Astrocyte (in vitro differentiated cells and primary cell): ENCODE measurements around the gene ABHD17B. TPM values are rescaled to one million over a fixed set of nuclear protein-coding genes. Genes with fewer than 3 reads are reported as not detected.

Source experiments
- DNase-seq: peaks from one replicate; pipeline ENCODE4 v3.0.0-alpha.2; 2010; ENCODE audit warnings: low read depth
- FAIRE-seq: peaks from 2 replicates; lab custom pipeline; 2011; peaks lifted over from hg19 to GRCh38; lab: Jason Lieb, UNC
- H2AFZ ChIP-seq: 2 replicates; pipeline ENCODE4 v1.6.0; 2012; ENCODE audit warnings: low read depth, low read length, inconsistent platforms
- H3K27ac ChIP-seq: 2 replicates; pipeline ENCODE4 v1.5.1; 2011; ENCODE audit warnings: low read depth, low read length, inconsistent platforms
- H3K27me3 ChIP-seq: 2 replicates; pipeline ENCODE4 v1.6.0; 2011; ENCODE audit warnings: low read length, inconsistent platforms; ENCODE audit not compliant: insufficient read depth
- H3K36me3 ChIP-seq: 2 replicates; pipeline ENCODE4 v1.5.1; 2011; ENCODE audit warnings: low read length, inconsistent platforms; ENCODE audit not compliant: insufficient read depth
- H3K4me1 ChIP-seq: 2 replicates; pipeline ENCODE4 v1.5.1; 2011; ENCODE audit warnings: low read length, inconsistent platforms; ENCODE audit not compliant: insufficient read depth
- H3K4me2 ChIP-seq: 2 replicates; pipeline ENCODE4 v1.6.0; 2012; ENCODE audit warnings: low read length, inconsistent platforms
- H3K4me3 ChIP-seq: 2 replicates; pipeline ENCODE4 v1.5.1; 2011; ENCODE audit warnings: low read depth, mild to moderate bottlenecking, low read length, inconsistent platforms; ENCODE audit not compliant: insufficient read depth
- H3K79me2 ChIP-seq: 2 replicates; pipeline ENCODE4 v1.6.0; 2012; ENCODE audit warnings: mild to moderate bottlenecking, low read length, inconsistent platforms; ENCODE audit not compliant: insufficient read depth
- H3K9ac ChIP-seq: 2 replicates; pipeline ENCODE4 v1.6.0; 2012; ENCODE audit warnings: mild to moderate bottlenecking, low read length, inconsistent platforms
- H3K9me3 ChIP-seq: 2 replicates; pipeline ENCODE4 v1.5.1; 2012; ENCODE audit warnings: low read depth, mild to moderate bottlenecking, low read length, inconsistent platforms; ENCODE audit not compliant: insufficient read depth
- H4K20me1 ChIP-seq: 2 replicates; pipeline ENCODE4 v1.6.0; 2012; ENCODE audit warnings: low read length, inconsistent platforms; ENCODE audit not compliant: insufficient read depth
- H3K27ac Mint-ChIP-seq: one replicate; pipeline ENCODE4 v1.8.0; 2021; ENCODE audit warnings: mild to moderate bottlenecking, mixed read lengths; ENCODE audit not compliant: unreplicated experiment
- H3K27me3 Mint-ChIP-seq: one replicate; pipeline ENCODE4 v1.8.0; 2021; ENCODE audit warnings: low read depth, mixed read lengths; ENCODE audit not compliant: unreplicated experiment
- H3K36me3 Mint-ChIP-seq: one replicate; pipeline ENCODE4 v1.8.0; 2021; ENCODE audit warnings: low read depth, mixed read lengths; ENCODE audit not compliant: unreplicated experiment
- H3K4me1 Mint-ChIP-seq: one replicate; pipeline ENCODE4 v1.8.0; 2021; ENCODE audit warnings: low read depth, mixed read lengths; ENCODE audit not compliant: unreplicated experiment
- H3K4me3 Mint-ChIP-seq: one replicate; pipeline ENCODE4 v1.8.0; 2021; ENCODE audit warnings: mild to moderate bottlenecking, moderate library complexity, mixed read lengths; ENCODE audit not compliant: unreplicated experiment
- H3K9me3 Mint-ChIP-seq: one replicate; pipeline ENCODE4 v1.8.0; 2021; ENCODE audit warnings: mild to moderate bottlenecking, mixed read lengths; ENCODE audit not compliant: unreplicated experiment
- EZH2 ChIP-seq: IDR thresholded peaks from 2 replicates; pipeline ENCODE4 v1.6.1; 2012; ENCODE audit warnings: mild to moderate bottlenecking, low read length, inconsistent platforms; ENCODE audit not compliant: insufficient read depth
- total RNA-seq: library from RNA; stranded (reverse); gene quantifications from 2 replicates; pipeline ENCODE4 v1.2.1, GENCODE V29; 2021
- TF ChIP-seq, protein P1 (sequence below): IDR thresholded peaks from 2 replicates; pipeline ENCODE4 v1.5.1; 2011; ENCODE audit warnings: low read depth, mild to moderate bottlenecking, inconsistent platforms, low read length, moderate library complexity; ENCODE audit not compliant: insufficient read depth

The ABHD17B gene
- total RNA-seq, 1 donor from 2014 or later: 21.3 TPM

DNA sequence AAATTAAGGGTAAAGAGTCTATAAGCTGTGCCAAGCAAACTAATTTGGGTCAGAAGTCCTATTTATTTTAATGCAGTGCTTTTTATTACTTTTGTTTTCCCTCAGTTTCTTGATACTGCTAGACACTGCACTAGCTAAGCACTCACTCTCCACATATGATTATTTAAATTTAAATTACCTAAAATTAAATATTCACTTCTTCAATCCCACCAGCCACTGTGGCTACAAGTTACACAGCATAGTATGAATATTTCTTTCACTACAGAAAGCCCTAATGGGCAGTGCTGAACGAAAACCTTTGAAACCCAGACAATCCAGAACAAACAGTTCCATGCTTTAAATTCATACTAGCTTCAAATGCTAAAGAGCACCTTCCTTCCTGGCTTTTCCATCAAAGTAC lies 23.6 kb downstream of the ABHD17B start:
- H3K36me3 ChIP-seq: no peaks in the 10 kb centered on the region
- peaks cover 2% of the 10 kb centered on the region for H3K36me3 Mint-ChIP-seq
- H3K4me3 ChIP-seq: no peak overlapping the region
- peaks cover 3% of the 10 kb centered on the region for H3K9me3 Mint-ChIP-seq
- H4K20me1 ChIP-seq: peaks cover 22% of the 10 kb centered on the region
- H3K27ac ChIP-seq: no peak overlapping the region
- TF ChIP-seq, protein P1, sequence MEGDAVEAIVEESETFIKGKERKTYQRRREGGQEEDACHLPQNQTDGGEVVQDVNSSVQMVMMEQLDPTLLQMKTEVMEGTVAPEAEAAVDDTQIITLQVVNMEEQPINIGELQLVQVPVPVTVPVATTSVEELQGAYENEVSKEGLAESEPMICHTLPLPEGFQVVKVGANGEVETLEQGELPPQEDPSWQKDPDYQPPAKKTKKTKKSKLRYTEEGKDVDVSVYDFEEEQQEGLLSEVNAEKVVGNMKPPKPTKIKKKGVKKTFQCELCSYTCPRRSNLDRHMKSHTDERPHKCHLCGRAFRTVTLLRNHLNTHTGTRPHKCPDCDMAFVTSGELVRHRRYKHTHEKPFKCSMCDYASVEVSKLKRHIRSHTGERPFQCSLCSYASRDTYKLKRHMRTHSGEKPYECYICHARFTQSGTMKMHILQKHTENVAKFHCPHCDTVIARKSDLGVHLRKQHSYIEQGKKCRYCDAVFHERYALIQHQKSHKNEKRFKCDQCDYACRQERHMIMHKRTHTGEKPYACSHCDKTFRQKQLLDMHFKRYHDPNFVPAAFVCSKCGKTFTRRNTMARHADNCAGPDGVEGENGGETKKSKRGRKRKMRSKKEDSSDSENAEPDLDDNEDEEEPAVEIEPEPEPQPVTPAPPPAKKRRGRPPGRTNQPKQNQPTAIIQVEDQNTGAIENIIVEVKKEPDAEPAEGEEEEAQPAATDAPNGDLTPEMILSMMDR: no peak
- no peak for TF ChIP-seq EZH2
- FAIRE-seq (no peak), DNase-seq (no peak)
- no peaks in the 10 kb centered on the region for H3K9me3 ChIP-seq
- H3K27ac Mint-ChIP-seq: no peak overlapping the region
- no peaks in the 10 kb centered on the region for H3K4me1 ChIP-seq
- H3K4me1 Mint-ChIP-seq: peaks cover 5% of the 10 kb centered on the region
- H3K79me2 ChIP-seq: peaks cover 76% of the 10 kb centered on the region
- H3K4me3 Mint-ChIP-seq: no peak overlapping the region
- H3K27me3 Mint-ChIP-seq: no peaks in the 10 kb centered on the region
- no peak overlapping the region for H3K9ac ChIP-seq
- H2AFZ ChIP-seq: no peak overlapping the region
- no peaks in the 10 kb centered on the region for H3K27me3 ChIP-seq
- H3K4me2 ChIP-seq: no peak overlapping the region

DNA sequence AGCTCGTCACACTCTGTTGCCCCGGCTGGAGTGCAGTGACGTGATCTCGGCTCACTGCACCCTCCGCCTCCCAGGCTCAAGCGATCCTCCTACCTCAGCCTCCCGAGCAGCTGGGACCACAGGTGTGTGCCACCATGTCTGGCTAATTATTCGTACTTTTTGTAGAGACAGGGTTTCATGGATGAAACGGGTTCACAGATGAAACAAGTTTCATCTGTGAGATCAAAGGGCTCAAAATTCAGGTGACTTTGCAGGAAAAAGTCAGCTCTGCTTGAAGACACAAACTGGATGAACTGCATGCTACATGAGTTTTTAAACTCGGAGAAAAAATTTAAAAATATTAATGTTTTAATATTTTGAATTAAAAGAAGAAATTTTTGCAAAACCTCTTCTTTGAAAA lies 24.5 kb downstream of the ABHD17B start:
- no peak overlapping the region for H2AFZ ChIP-seq
- peaks cover 4% of the 10 kb centered on the region for H3K36me3 Mint-ChIP-seq
- H3K9ac ChIP-seq: no peak overlapping the region
- H3K4me2 ChIP-seq: no peak overlapping the region
- H3K9me3 ChIP-seq: no peaks in the 10 kb centered on the region
- H3K27ac ChIP-seq: no peak overlapping the region
- no peak overlapping the region for H3K4me3 ChIP-seq
- H3K27me3 ChIP-seq: no peaks in the 10 kb centered on the region
- TF ChIP-seq, protein P1: no peak
- TF ChIP-seq EZH2: no peak
- peaks cover 77% of the 10 kb centered on the region for H3K79me2 ChIP-seq
- H3K27me3 Mint-ChIP-seq: no peaks in the 10 kb centered on the region
- H3K4me3 Mint-ChIP-seq: no peak overlapping the region
- no peaks in the 10 kb centered on the region for H3K4me1 ChIP-seq
- peaks cover 21% of the 10 kb centered on the region for H4K20me1 ChIP-seq
- H3K27ac Mint-ChIP-seq: no peak overlapping the region
- FAIRE-seq (no peak), DNase-seq (no peak)
- peaks cover 3% of the 10 kb centered on the region for H3K9me3 Mint-ChIP-seq
- peaks cover 5% of the 10 kb centered on the region for H3K4me1 Mint-ChIP-seq
- no peaks in the 10 kb centered on the region for H3K36me3 ChIP-seq

DNA sequence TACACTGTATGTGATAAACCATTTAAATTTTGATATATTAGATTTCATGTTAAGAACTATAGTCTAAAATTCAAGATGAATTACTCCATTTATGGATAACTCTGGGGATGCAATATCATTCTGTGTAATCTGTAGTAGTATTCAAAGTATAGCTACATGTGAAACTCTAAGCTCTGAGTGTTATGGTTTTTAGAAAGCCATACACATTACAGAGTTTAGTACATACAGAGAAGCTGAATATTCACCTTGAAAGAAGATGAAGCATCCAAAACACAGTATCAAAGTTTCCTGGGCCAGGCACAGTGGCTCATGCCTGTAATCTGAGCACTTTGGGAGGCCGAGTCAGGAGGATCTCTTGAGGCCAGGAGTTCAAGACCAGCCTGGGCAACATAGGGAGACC lies 25.0 kb downstream of the ABHD17B start:
- no peak overlapping the region for H2AFZ ChIP-seq
- H3K79me2 ChIP-seq: peaks cover 77% of the 10 kb centered on the region
- no peaks in the 10 kb centered on the region for H3K36me3 ChIP-seq
- DNase-seq: no peak
- peaks cover 16% of the 10 kb centered on the region for H4K20me1 ChIP-seq
- H3K4me2 ChIP-seq: no peak overlapping the region
- no peaks in the 10 kb centered on the region for H3K4me1 ChIP-seq
- H3K27me3 Mint-ChIP-seq: no peaks in the 10 kb centered on the region
- H3K9ac ChIP-seq: no peak overlapping the region
- no peak for FAIRE-seq
- H3K27me3 ChIP-seq: no peaks in the 10 kb centered on the region
- H3K4me3 Mint-ChIP-seq: no peak overlapping the region
- peaks cover 2% of the 10 kb centered on the region for H3K4me1 Mint-ChIP-seq
- H3K27ac ChIP-seq: no peak overlapping the region
- H3K4me3 ChIP-seq: no peak overlapping the region
- H3K9me3 Mint-ChIP-seq: peaks cover 7% of the 10 kb centered on the region
- TF ChIP-seq, protein P1: no peak
- no peak for TF ChIP-seq EZH2
- peaks cover 4% of the 10 kb centered on the region for H3K36me3 Mint-ChIP-seq
- no peaks in the 10 kb centered on the region for H3K9me3 ChIP-seq
- H3K27ac Mint-ChIP-seq: no peak overlapping the region
